Ishikawa (cell line): ENCODE measurements around the gene TMPRSS12.

Source experiments
- CEBPB ChIP-seq: IDR thresholded peaks from 2 replicates; pipeline ENCODE4 v1.6.1; 2012
- CREB1 ChIP-seq: IDR thresholded peaks from 2 replicates; pipeline ENCODE4 v1.6.1; 2012; ENCODE audit warnings: low read depth
- EGR1 ChIP-seq: IDR thresholded peaks from 2 replicates; pipeline ENCODE4 v1.6.1; 2012
- EP300 ChIP-seq: IDR thresholded peaks from 2 replicates; pipeline ENCODE4 v1.6.1; 2012; ENCODE audit warnings: borderline replicate concordance
- FOXM1 ChIP-seq: IDR thresholded peaks from 2 replicates; pipeline ENCODE4 v1.6.1; 2012; ENCODE audit warnings: low read depth, borderline replicate concordance
- MAX ChIP-seq: IDR thresholded peaks from 2 replicates; pipeline ENCODE4 v1.6.1; 2012
- NFIC ChIP-seq: IDR thresholded peaks from 2 replicates; pipeline ENCODE4 v1.6.1; 2012
- RAD21 ChIP-seq: IDR thresholded peaks from 2 replicates; pipeline ENCODE4 v1.6.1; 2012; ENCODE audit warnings: low read depth
- TAF1 ChIP-seq: IDR thresholded peaks from 2 replicates; pipeline ENCODE4 v1.6.1; 2012; ENCODE audit warnings: low read depth, mild to moderate bottlenecking
- TCF12 ChIP-seq: IDR thresholded peaks from 2 replicates; pipeline ENCODE4 v1.6.1; 2012; ENCODE audit warnings: low read depth
- TEAD4 ChIP-seq: IDR thresholded peaks from 2 replicates; pipeline ENCODE4 v1.6.1; 2012
- YY1 ChIP-seq: IDR thresholded peaks from 2 replicates; pipeline ENCODE4 v1.6.1; 2012; ENCODE audit warnings: low read depth
- ZBTB7A ChIP-seq: IDR thresholded peaks from 2 replicates; pipeline ENCODE4 v1.6.1; 2012; ENCODE audit warnings: low read depth
- TF ChIP-seq, protein P1 (sequence below): IDR thresholded peaks from 2 replicates; pipeline ENCODE4 v1.6.1; 2012; ENCODE audit warnings: low read depth, mild to moderate bottlenecking
- TF ChIP-seq, protein P2 (sequence below): IDR thresholded peaks from 2 replicates; pipeline ENCODE4 v1.6.1; 2012

The TMPRSS12 gene

GRCh38 chr12:50916292-50916691 lies 73.6 kb downstream of the TMPRSS12 start:
- TF ChIP-seq RAD21 (no peak), CEBPB (no peak), FOXM1 (no peak), CREB1 (no peak), EP300 (no peak), TEAD4 (no peak), MAX (no peak), YY1 (no peak), TAF1 (no peak), ZBTB7A (no peak), EGR1 (no peak), TCF12 (no peak), NFIC (no peak)
- TF ChIP-seq, protein P1, sequence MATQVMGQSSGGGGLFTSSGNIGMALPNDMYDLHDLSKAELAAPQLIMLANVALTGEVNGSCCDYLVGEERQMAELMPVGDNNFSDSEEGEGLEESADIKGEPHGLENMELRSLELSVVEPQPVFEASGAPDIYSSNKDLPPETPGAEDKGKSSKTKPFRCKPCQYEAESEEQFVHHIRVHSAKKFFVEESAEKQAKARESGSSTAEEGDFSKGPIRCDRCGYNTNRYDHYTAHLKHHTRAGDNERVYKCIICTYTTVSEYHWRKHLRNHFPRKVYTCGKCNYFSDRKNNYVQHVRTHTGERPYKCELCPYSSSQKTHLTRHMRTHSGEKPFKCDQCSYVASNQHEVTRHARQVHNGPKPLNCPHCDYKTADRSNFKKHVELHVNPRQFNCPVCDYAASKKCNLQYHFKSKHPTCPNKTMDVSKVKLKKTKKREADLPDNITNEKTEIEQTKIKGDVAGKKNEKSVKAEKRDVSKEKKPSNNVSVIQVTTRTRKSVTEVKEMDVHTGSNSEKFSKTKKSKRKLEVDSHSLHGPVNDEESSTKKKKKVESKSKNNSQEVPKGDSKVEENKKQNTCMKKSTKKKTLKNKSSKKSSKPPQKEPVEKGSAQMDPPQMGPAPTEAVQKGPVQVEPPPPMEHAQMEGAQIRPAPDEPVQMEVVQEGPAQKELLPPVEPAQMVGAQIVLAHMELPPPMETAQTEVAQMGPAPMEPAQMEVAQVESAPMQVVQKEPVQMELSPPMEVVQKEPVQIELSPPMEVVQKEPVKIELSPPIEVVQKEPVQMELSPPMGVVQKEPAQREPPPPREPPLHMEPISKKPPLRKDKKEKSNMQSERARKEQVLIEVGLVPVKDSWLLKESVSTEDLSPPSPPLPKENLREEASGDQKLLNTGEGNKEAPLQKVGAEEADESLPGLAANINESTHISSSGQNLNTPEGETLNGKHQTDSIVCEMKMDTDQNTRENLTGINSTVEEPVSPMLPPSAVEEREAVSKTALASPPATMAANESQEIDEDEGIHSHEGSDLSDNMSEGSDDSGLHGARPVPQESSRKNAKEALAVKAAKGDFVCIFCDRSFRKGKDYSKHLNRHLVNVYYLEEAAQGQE, result no peak
- TF ChIP-seq, protein P2, sequence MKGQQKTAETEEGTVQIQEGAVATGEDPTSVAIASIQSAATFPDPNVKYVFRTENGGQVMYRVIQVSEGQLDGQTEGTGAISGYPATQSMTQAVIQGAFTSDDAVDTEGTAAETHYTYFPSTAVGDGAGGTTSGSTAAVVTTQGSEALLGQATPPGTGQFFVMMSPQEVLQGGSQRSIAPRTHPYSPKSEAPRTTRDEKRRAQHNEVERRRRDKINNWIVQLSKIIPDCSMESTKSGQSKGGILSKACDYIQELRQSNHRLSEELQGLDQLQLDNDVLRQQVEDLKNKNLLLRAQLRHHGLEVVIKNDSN, result no peak

DNA sequence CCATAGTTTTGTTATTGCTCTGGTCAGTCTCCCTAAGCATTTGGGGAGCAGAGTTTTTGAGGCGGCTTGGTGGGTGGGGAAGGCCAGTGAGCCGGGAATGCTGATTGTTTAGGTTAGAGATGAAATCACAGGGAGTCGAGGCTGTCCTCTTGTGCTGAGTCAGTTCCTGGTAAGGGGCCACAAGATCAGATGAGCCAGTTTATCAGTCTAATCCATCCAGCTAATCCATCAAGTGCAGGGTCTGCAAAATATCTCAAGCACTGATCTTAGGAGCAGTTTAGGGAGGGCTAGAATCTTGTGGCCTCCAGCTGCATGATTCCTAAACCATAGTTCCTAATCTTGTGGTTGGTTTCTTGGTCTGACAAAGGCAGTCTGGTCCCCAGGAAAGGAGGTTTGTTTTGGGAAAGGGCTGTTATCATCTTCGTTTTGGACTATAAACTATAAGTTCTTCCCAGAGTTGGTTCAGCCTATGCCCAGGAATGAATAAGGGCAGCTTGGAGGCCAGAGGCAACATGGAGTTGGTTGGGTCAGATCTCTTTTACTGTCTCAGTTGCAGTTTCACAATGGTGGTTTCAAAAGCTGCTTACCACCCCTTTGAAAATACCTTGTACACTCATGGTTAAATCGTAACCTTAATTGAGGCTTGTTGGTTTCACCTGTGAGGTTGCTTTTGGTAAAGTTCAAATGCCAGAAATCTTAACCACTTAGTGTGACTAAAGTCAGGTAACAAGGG lies 76.0 kb downstream of the TMPRSS12 start:
- TF ChIP-seq RAD21 (no peak), CREB1 (no peak), TEAD4 (no peak), MAX (no peak), EP300 (no peak), CEBPB (no peak)
- TF ChIP-seq, protein P2, result no peak

DNA sequence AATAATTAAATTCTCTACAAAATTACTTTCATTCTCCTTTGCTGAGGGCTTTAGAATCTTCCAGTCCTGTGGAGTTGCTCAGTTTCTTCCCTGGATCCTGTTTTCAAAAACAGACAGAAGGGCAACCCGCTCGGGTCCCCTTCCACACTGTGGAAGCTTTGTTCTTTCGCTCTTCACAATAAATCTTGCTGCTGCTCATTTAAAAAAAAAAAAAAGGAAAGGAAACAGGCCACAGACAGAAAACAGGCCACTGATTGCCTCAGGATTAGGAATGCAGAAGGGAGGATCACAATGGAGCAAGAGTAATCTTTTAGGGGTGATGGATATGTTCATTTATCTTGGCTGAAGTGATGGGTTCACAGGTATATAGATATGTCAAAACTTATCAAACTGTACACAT lies 80.1 kb downstream of the TMPRSS12 start:
- TF ChIP-seq EP300 (no peak), FOXM1 (no peak), RAD21 (no peak), EGR1 (no peak), CREB1 (no peak), TAF1 (no peak)
- TF ChIP-seq, protein P2, result no peak
- TF ChIP-seq, protein P1, result no peak

DNA sequence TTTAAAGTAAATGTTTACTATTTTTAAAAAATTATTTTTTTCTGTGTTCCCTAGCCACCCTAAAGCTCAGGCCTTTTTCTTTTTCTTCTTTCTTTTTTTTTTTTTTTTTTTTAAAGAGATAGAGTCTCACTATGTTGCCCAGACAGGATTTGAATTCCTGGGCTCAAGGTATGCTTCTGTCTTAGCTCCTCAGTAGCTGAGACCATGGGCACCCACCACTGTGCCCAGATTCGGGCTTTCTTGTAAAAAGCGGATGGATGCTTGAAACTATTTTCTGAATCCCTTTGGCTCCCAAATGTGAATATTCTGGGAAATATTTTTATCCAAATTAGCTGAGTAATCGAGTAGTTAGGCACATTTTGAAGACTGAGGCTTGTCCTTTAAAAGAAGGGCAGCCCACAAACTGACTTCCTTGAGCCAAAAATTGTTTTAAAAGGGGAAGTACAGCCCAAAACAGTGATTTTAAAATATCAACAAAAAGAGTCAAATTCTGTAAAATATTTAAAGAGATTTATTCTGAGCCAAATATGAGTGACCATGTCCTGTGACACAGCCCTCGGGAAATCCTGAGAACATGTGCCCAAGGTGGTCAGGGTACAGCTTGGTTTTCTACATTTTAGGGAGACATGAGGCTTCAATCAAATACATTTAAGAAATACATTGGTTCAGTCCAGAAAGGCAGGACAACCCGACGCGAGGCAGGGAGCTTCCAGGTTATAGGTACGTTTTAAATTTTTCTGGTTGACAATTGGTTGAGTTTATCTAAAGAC lies 80.8 kb downstream of the TMPRSS12 start:
- TF ChIP-seq MAX (0 out of 2 replicates have a peak, but pooled peaks have one; percentile 8), TAF1 (no peak), TCF12 (no peak)
- TF ChIP-seq, protein P1, result no peak
